HepG2 (cell line): ENCODE measurements around the gene KCNAB2. TPM values are rescaled to one million over a fixed set of nuclear protein-coding genes. Genes with fewer than 3 reads are reported as not detected.

ENCODE experiments used
- ATAC-seq: fragments of 200-7000 bp; cut with Tn5 transposase; 3 replicates; pipeline ENCODE4 v1.9.1; 2020; ENCODE audit warnings: mild to moderate bottlenecking, moderate library complexity
- BruUV-seq: library from RNA; stranded (reverse); fragments of 400-500 nt; replicated peaks from 2 replicates; lab custom pipeline; 2021; lab: Mats Ljungman, UMichigan
- CTCF ChIA-PET: fragments of 300-600 bp; formaldehyde crosslinking; extraction: SDS; loops from one replicate; lab custom pipeline; 2021; ENCODE audit warnings: low total read pairs, inconsistent platforms, low intra/inter-chr PET ratio; lab: Yijun Ruan, JAX
- POLR2A ChIA-PET: fragments of 350-600 bp; sonication (Branson Sonifier 250); formaldehyde crosslinking; loops from one replicate; lab custom pipeline; 2020; ENCODE audit warnings: antibody characterized with exemption, inconsistent platforms; lab: Yijun Ruan, JAX
- DNase-seq: peaks from one replicate; pipeline ENCODE4 v3.0.0-alpha.2; 2015; ENCODE audit warnings: low spot score
- FAIRE-seq: peaks from 3 replicates; lab custom pipeline; 2011; peaks lifted over from hg19 to GRCh38; lab: Jason Lieb, UNC
- H2AFZ ChIP-seq: one replicate; pipeline ENCODE4 v1.6.1; 2011; ENCODE audit warnings: low read length, inconsistent platforms
- H3K27ac ChIP-seq: fragments of 300-600 bp; 3 replicates; pipeline ENCODE4 v1.8.0; 2011; ENCODE audit warnings: mixed run types, mild to moderate bottlenecking, mixed read lengths, low read length, inconsistent platforms; ENCODE audit not compliant: insufficient read depth; ENCODE audit errors: extremely low read length
- H3K27me3 ChIP-seq, 2 experiments: fragments of 200-600 bp in 1 of 2; 2 replicates in 1 of 2; 3 replicates in 1 of 2; pipeline versions ENCODE4 v1.6.0 to v1.8.0; 2011; ENCODE audit warnings: low read length in 2 of 2, mild to moderate bottlenecking in 2 of 2, moderate library complexity in 2 of 2, inconsistent platforms in 1 of 2; ENCODE audit not compliant: insufficient read depth in 2 of 2, control insufficient read depth in 1 of 2
- H3K36me3 ChIP-seq, 2 experiments: fragments of 200-600 bp in 1 of 2; replicated peaks in 1 of 2; 2 replicates in 1 of 2; 3 replicates in 1 of 2; pipeline versions ENCODE4 v1.5.1 to v1.8.0; 2011; ENCODE audit warnings: low read length in 2 of 2, inconsistent platforms in 1 of 2; ENCODE audit not compliant: insufficient read depth in 2 of 2, control insufficient read depth in 1 of 2
- H3K4me1 ChIP-seq: 2 replicates; pipeline ENCODE4 v1.5.1; 2012; ENCODE audit warnings: low read length, inconsistent platforms; ENCODE audit not compliant: insufficient read depth
- H3K4me2 ChIP-seq: 2 replicates; pipeline ENCODE4 v1.6.0; 2011; ENCODE audit warnings: low read depth, low read length, inconsistent platforms
- H3K4me3 ChIP-seq, 3 experiments: fragments of 200-600 bp in 1 of 3; sonication (generic), shearing (Covaris generic) in 1 of 3; replicated peaks in 1 of 3; 2 replicates each; pipeline ENCODE4 v1.5.1; 2011 to 2016; ENCODE audit warnings: low read length in 3 of 3, inconsistent platforms in 2 of 3, low read depth in 2 of 3, mild to moderate bottlenecking in 2 of 3, control low read depth in 1 of 3, mixed read lengths in 1 of 3; ENCODE audit not compliant: insufficient read depth in 1 of 3
- H3K79me2 ChIP-seq: one replicate; pipeline ENCODE4 v1.6.1; 2011; ENCODE audit warnings: low read length, inconsistent platforms; ENCODE audit not compliant: insufficient read depth
- H3K9ac ChIP-seq: 2 replicates; pipeline ENCODE4 v1.6.0; 2011; ENCODE audit warnings: mild to moderate bottlenecking, low read depth, low read length, inconsistent platforms; ENCODE audit not compliant: insufficient read depth
- H3K9me3 ChIP-seq: 2 replicates; pipeline ENCODE4 v1.5.1; 2012; ENCODE audit warnings: mild to moderate bottlenecking, low read length
- H4K20me1 ChIP-seq: 2 replicates; pipeline ENCODE4 v1.6.0; 2011; ENCODE audit warnings: inconsistent platforms, mild to moderate bottlenecking, low read length, moderate library complexity; ENCODE audit not compliant: insufficient read depth
- ETS1 ChIP-seq: sonication (generic); formaldehyde crosslinking; IDR thresholded peaks from 2 replicates; pipeline ENCODE4 v1.4.0; 2020; ENCODE audit warnings: missing genetic modification reagents
- GABPB1 ChIP-seq: IDR thresholded peaks from 2 replicates; pipeline ENCODE4 v1.6.1; 2016; ENCODE audit warnings: mild to moderate bottlenecking, missing genetic modification reagents, moderate library complexity, missing compliant biosample characterization
- NCOA1 ChIP-seq: sonication (generic); formaldehyde crosslinking; IDR thresholded peaks from 2 replicates; pipeline ENCODE4 v1.9.0; 2021; ENCODE audit warnings: missing genetic modification reagents
- NCOA2 ChIP-seq: sonication (generic); formaldehyde crosslinking; IDR thresholded peaks from 2 replicates; pipeline ENCODE4 v1.8.0; 2022; ENCODE audit warnings: inconsistent platforms
- RBAK ChIP-seq: sonication (generic); formaldehyde crosslinking; IDR thresholded peaks from 2 replicates; pipeline ENCODE4 v1.5.1; 2020; ENCODE audit warnings: mild to moderate bottlenecking, missing genetic modification reagents
- SCMH1 ChIP-seq: sonication (generic); formaldehyde crosslinking; IDR thresholded peaks from 2 replicates; pipeline ENCODE4 v1.9.0; 2021; ENCODE audit warnings: missing genetic modification reagents, mild to moderate bottlenecking, borderline replicate concordance
- TCF7L2 ChIP-seq: IDR thresholded peaks from 2 replicates; pipeline ENCODE4 v1.6.1; 2011; ENCODE audit warnings: mild to moderate bottlenecking, low read depth, low read length, moderate library complexity
- THRA ChIP-seq: sonication (generic); formaldehyde crosslinking; IDR thresholded peaks from 2 replicates; pipeline ENCODE4 v1.4.0; 2020; ENCODE audit warnings: missing genetic modification reagents, borderline replicate concordance
- ZBTB37 ChIP-seq: sonication (generic); formaldehyde crosslinking; IDR thresholded peaks from 2 replicates; pipeline ENCODE4 v1.4.0; 2020; ENCODE audit warnings: mild to moderate bottlenecking, missing genetic modification reagents
- ZBTB8A ChIP-seq: sonication (generic); formaldehyde crosslinking; IDR thresholded peaks from 2 replicates; pipeline ENCODE4 v1.4.0; 2020; ENCODE audit warnings: mild to moderate bottlenecking, low read depth, missing genetic modification reagents, borderline replicate concordance
- ZFX ChIP-seq: sonication (generic); formaldehyde crosslinking; IDR thresholded peaks from 2 replicates; pipeline ENCODE4 v1.4.0; 2020; ENCODE audit warnings: mild to moderate bottlenecking, low read depth, missing genetic modification reagents, moderate library complexity
- ZNF256 ChIP-seq: sonication (generic); formaldehyde crosslinking; conservative IDR thresholded peaks from 2 replicates; pipeline ENCODE4 v1.4.0; 2020; ENCODE audit warnings: missing genetic modification reagents
- ZNF710 ChIP-seq: sonication (generic); formaldehyde crosslinking; IDR thresholded peaks from 2 replicates; pipeline ENCODE4 v1.5.0; 2020; ENCODE audit warnings: mild to moderate bottlenecking, missing genetic modification reagents, borderline replicate concordance
- ZNF784 ChIP-seq: sonication (generic); formaldehyde crosslinking; IDR thresholded peaks from 2 replicates; pipeline ENCODE4 v1.5.1; 2020; ENCODE audit warnings: missing genetic modification reagents, mild to moderate bottlenecking, borderline replicate concordance
- ZNF83 ChIP-seq: sonication (generic); formaldehyde crosslinking; IDR thresholded peaks from 2 replicates; pipeline ENCODE4 v1.4.0; 2020; ENCODE audit warnings: missing genetic modification reagents, mild to moderate bottlenecking, borderline replicate concordance
- ZSCAN31 ChIP-seq: sonication (generic); formaldehyde crosslinking; IDR thresholded peaks from 2 replicates; pipeline ENCODE4 v1.5.0; 2020; ENCODE audit warnings: low read depth, mild to moderate bottlenecking, missing genetic modification reagents
- WGBS: methylation state at CpG from one replicate; pipeline ENCODE4 v1.1.6; 2017; ENCODE audit warnings: low lambda C conversion rate; 5-methylcytosine and 5-hydroxymethylcytosine counted together
- in situ Hi-C: cut with HindIII; loops from 2 replicates; pipeline ENCODE4 v1.10.0; 2017; ENCODE audit warnings: low pct_unique_long_range_greater_than_20kb; ENCODE audit not compliant: extremely low pct_ligation_motif_present
- intact Hi-C: fragments of 100-400 bp; cut with micrococcal nuclease; formaldehyde crosslinking; loops from one replicate; pipeline ENCODE4 v1.10.0; 2022; ENCODE audit not compliant: unreplicated experiment
- polyA plus RNA-seq, 8 experiments: library from polyadenylated mRNA; depleted of rRNA in 3 of 8; stranded (reverse) in 7 of 8; unstranded in 1 of 8; fragments of >200 nt; fragmentation: Illumina TruSeq in 4 of 8; extraction: Trizol in 4 of 8; gene quantifications; 2 replicates each; pipeline versions ENCODE4 v1.2.1 to v1.2.3, GENCODE V29; 2011 to 2016; ENCODE audit warnings: low read depth in 4 of 8, missing spikeins in 1 of 8, mixed read lengths in 1 of 8; ENCODE audit not compliant: insufficient read depth in 1 of 8
- total RNA-seq, 5 experiments: library from RNA; depleted of rRNA; stranded (reverse); fragments of >200 nt; fragmentation: Illumina TruSeq; extraction: Trizol; gene quantifications; 2 replicates each; pipeline ENCODE4 v1.2.3, GENCODE V29; 2016; ENCODE audit warnings: low read depth in 1 of 5

Gene KCNAB2
- total and polyA plus RNA-seq, 2 of the 13 experiments (the other 11 are each of a cell fraction or from before 2014, with no cell fraction given): 6.2 to 8.8 TPM

GRCh38 chr1:6133146-6133895 is 87.6 kb downstream of the KCNAB2 start (continued):
- no peak for TF ChIP-seq ETS1 (CRISPR knock-in tag)
- no peak for TF ChIP-seq NCOA2 (CRISPR knock-in tag)

GRCh38 chr1:6134206-6134605 is 88.5 kb downstream of the KCNAB2 start:
- H3K27me3 ChIP-seq: peaks cover 9 to 73% of the 10 kb centered on the region in 2 experiments
- H3K79me2 ChIP-seq: no peaks in the 10 kb centered on the region
- ATAC-seq (no peak), FAIRE-seq (no peak), DNase-seq (no peak)
- no peak overlapping the region for H3K4me3 ChIP-seq
- POLR2A ChIA-PET: no interaction called here
- no peak overlapping the region for H3K27ac ChIP-seq
- WGBS: 43% methylated on average over 3 of the region's 11 CpGs
- H3K36me3 ChIP-seq: no peaks in the 10 kb centered on the region
- CTCF ChIA-PET: no interaction called here
- H3K9me3 ChIP-seq: peaks cover 9% of the 10 kb centered on the region
- H3K9ac ChIP-seq: no peak overlapping the region
- no peak overlapping the region for H2AFZ ChIP-seq
- no peak overlapping the region for H3K4me2 ChIP-seq
- in situ Hi-C loops: no loop called here
- H3K4me1 ChIP-seq: no peaks in the 10 kb centered on the region
- H4K20me1 ChIP-seq: no peaks in the 10 kb centered on the region
- no TSS peak for BruUV-seq
- intact Hi-C loops: no loop called here
- TF ChIP-seq ZNF784 (CRISPR knock-in tag) (no peak), NCOA1 (no peak), ZBTB8A (CRISPR knock-in tag) (no peak), ZBTB37 (CRISPR knock-in tag) (no peak), SCMH1 (CRISPR knock-in tag) (no peak), ZNF710 (CRISPR knock-in tag) (no peak), ZSCAN31 (CRISPR knock-in tag) (no peak), ZFX (CRISPR knock-in tag) (no peak), ZNF83 (CRISPR knock-in tag) (no peak), ZNF256 (no peak), THRA (CRISPR knock-in tag) (no peak), RBAK (CRISPR knock-in tag) (no peak), GABPB1 (CRISPR knock-in tag) (no peak), TCF7L2 (no peak)
